ENCODE measurements around the gene VPS26B. TPM values are rescaled to one million over a fixed set of nuclear protein-coding genes. Genes with fewer than 3 reads are reported as not detected.

The VPS26B gene
- total RNA-seq, 1 donor from 2014 or later: 46.6 TPM

GRCh38 chr11:134271978-134272377, 47.5 kb downstream of the VPS26B start:
- FAIRE-seq: no peak
- H3K79me2 ChIP-seq (ENCODE audit: insufficient read depth, low read length): no peaks in the 10 kb centered on the region
- H3K4me3 ChIP-seq (ENCODE audit: insufficient read depth, low read depth, low read length): no peak overlapping the region
- H3K36me3 ChIP-seq (ENCODE audit: insufficient read depth, low read length): no peaks in the 10 kb centered on the region
- Mint-ChIP-seq H3K36me3 (ENCODE audit: low read depth, unreplicated experiment) (no peaks in the 10 kb centered on the region), H3K4me3 (ENCODE audit: unreplicated experiment) (no peak overlapping the region), H3K27ac (ENCODE audit: unreplicated experiment) (no peak overlapping the region), H3K4me1 (ENCODE audit: low read depth, unreplicated experiment) (peaks cover 18% of the 10 kb centered on the region), H3K9me3 (ENCODE audit: unreplicated experiment) (no peaks in the 10 kb centered on the region), H3K27me3 (ENCODE audit: low read depth, unreplicated experiment) (peaks cover 46% of the 10 kb centered on the region)
- H3K27me3 ChIP-seq (ENCODE audit: insufficient read depth, low read length): peaks cover 61% of the 10 kb centered on the region
- H3K4me1 ChIP-seq (ENCODE audit: insufficient read depth, low read length): peaks cover 13% of the 10 kb centered on the region
- no peak overlapping the region for H2AFZ ChIP-seq (ENCODE audit: low read depth, low read length)
- H3K9ac ChIP-seq (ENCODE audit: low read length): no peak overlapping the region
- H3K27ac ChIP-seq (ENCODE audit: low read depth, low read length): no peak overlapping the region
- no peaks in the 10 kb centered on the region for H3K9me3 ChIP-seq (ENCODE audit: insufficient read depth, low read depth, low read length)
- H4K20me1 ChIP-seq (ENCODE audit: insufficient read depth, low read length): no peaks in the 10 kb centered on the region
- DNase-seq (ENCODE audit: low read depth): no peak
- no peak for TF ChIP-seq EZH2 (IDR thresholded peaks at IDR 0.05; ENCODE audit: insufficient read depth, low read length)
- no peak for TF ChIP-seq CTCF (IDR thresholded peaks at IDR 0.05; ENCODE audit: insufficient read depth, low read depth, low read length)
- no peak overlapping the region for H3K4me2 ChIP-seq (ENCODE audit: low read length)

- H3K9me3 ChIP-seq (ENCODE audit: insufficient read depth, low read depth, low read length): no peaks in the 10 kb centered on the region
- Mint-ChIP-seq H3K4me3 (ENCODE audit: unreplicated experiment) (no peak overlapping the region), H3K4me1 (ENCODE audit: low read depth, unreplicated experiment) (peaks cover 11% of the 10 kb centered on the region), H3K9me3 (ENCODE audit: unreplicated experiment) (peaks cover 3% of the 10 kb centered on the region), H3K27ac (ENCODE audit: unreplicated experiment) (no peak overlapping the region), H3K36me3 (ENCODE audit: low read depth, unreplicated experiment) (no peaks in the 10 kb centered on the region), H3K27me3 (ENCODE audit: low read depth, unreplicated experiment) (peaks cover 52% of the 10 kb centered on the region)
- no peaks in the 10 kb centered on the region for H4K20me1 ChIP-seq (ENCODE audit: insufficient read depth, low read length)
- H3K4me2 ChIP-seq (ENCODE audit: low read length): no peak overlapping the region
- FAIRE-seq (no peak), DNase-seq (ENCODE audit: low read depth) (no peak)
- no peak overlapping the region for H3K9ac ChIP-seq (ENCODE audit: low read length)
- H3K27me3 ChIP-seq (ENCODE audit: insufficient read depth, low read length): peaks cover 68% of the 10 kb centered on the region
- peaks cover 10% of the 10 kb centered on the region for H3K4me1 ChIP-seq (ENCODE audit: insufficient read depth, low read length)
- no peak overlapping the region for H2AFZ ChIP-seq (ENCODE audit: low read depth, low read length)
- H3K79me2 ChIP-seq (ENCODE audit: insufficient read depth, low read length): no peaks in the 10 kb centered on the region
- H3K4me3 ChIP-seq (ENCODE audit: insufficient read depth, low read depth, low read length): no peak overlapping the region
- H3K27ac ChIP-seq (ENCODE audit: low read depth, low read length): no peak overlapping the region
- no peak for TF ChIP-seq EZH2 (IDR thresholded peaks at IDR 0.05; ENCODE audit: insufficient read depth, low read length)
- no peak for TF ChIP-seq CTCF (IDR thresholded peaks at IDR 0.05; ENCODE audit: insufficient read depth, low read depth, low read length)
- H3K36me3 ChIP-seq (ENCODE audit: insufficient read depth, low read length): no peaks in the 10 kb centered on the region
Measured at GRCh38 chr11:134272381-134273316, 48.2 kb downstream of the VPS26B start.

GRCh38 chr11:134273317-134273712, 48.8 kb downstream of the VPS26B start:
- TF ChIP-seq CTCF (IDR thresholded peaks at IDR 0.05; ENCODE audit: insufficient read depth, low read depth, low read length): no peak
- no peak for TF ChIP-seq EZH2 (IDR thresholded peaks at IDR 0.05; ENCODE audit: insufficient read depth, low read length)
- Mint-ChIP-seq H3K27ac (ENCODE audit: unreplicated experiment) (no peak overlapping the region), H3K27me3 (ENCODE audit: low read depth, unreplicated experiment) (peaks cover 59% of the 10 kb centered on the region), H3K4me1 (ENCODE audit: low read depth, unreplicated experiment) (peaks cover 4% of the 10 kb centered on the region), H3K9me3 (ENCODE audit: unreplicated experiment) (peaks cover 3% of the 10 kb centered on the region), H3K36me3 (ENCODE audit: low read depth, unreplicated experiment) (no peaks in the 10 kb centered on the region), H3K4me3 (ENCODE audit: unreplicated experiment) (no peak overlapping the region)
- Histone ChIP-seq H3K27me3 (ENCODE audit: insufficient read depth, low read length) (peaks cover 75% of the 10 kb centered on the region), H3K36me3 (ENCODE audit: insufficient read depth, low read length) (no peaks in the 10 kb centered on the region), H3K4me3 (ENCODE audit: insufficient read depth, low read depth, low read length) (no peak overlapping the region), H3K9me3 (ENCODE audit: insufficient read depth, low read depth, low read length) (peaks cover 4% of the 10 kb centered on the region), H2AFZ (ENCODE audit: low read depth, low read length) (no peak overlapping the region), H3K9ac (ENCODE audit: low read length) (no peak overlapping the region), H3K27ac (ENCODE audit: low read depth, low read length) (no peak overlapping the region), H3K79me2 (ENCODE audit: insufficient read depth, low read length) (no peaks in the 10 kb centered on the region), H4K20me1 (ENCODE audit: insufficient read depth, low read length) (no peaks in the 10 kb centered on the region), H3K4me2 (ENCODE audit: low read length) (no peak overlapping the region), H3K4me1 (ENCODE audit: insufficient read depth, low read length) (peaks cover 10% of the 10 kb centered on the region)
- FAIRE-seq (no peak), DNase-seq (ENCODE audit: low read depth) (no peak)
